Transverse colon (tissue), 4 donors: ENCODE results near the gene SRGN.
"Not testable (repeated sequence)": the region's sequence is repeated elsewhere in the genome, so short reads cannot be mapped to it uniquely, and the experiment has no call there.

ENCODE experiments used
- EP300 ChIP-seq: sonication (generic); formaldehyde crosslinking; IDR thresholded peaks from one replicate; pipeline ENCODE4 v1.6.1; 2017; ENCODE audit warnings: antibody characterized with exemption, low read depth
- POLR2A ChIP-seq: fragments of 450-650 bp; IDR thresholded peaks from one replicate; pipeline ENCODE4 v1.6.1; 2016; ENCODE audit warnings: antibody characterized with exemption, mild to moderate bottlenecking, moderate library complexity
- POLR2AphosphoS5 ChIP-seq, 3 donors: sonication (generic); formaldehyde crosslinking; IDR thresholded peaks; one replicate each; pipeline ENCODE4 v1.6.1; 2016; ENCODE audit warnings: antibody characterized with exemption in 3 of 3
- TF ChIP-seq, protein P1 (sequence below), 5 experiments: fragments of 200-600 bp in 3 of 5; fragments of 450-650 bp in 2 of 5; sonication (generic) in 3 of 5; IDR thresholded peaks; 1 replicate in 2 of 5; 2 replicates in 3 of 5; pipeline ENCODE4 v1.5.1; 2016 to 2017; ENCODE audit warnings: antibody characterized with exemption in 5 of 5, inconsistent platforms in 3 of 5, mild to moderate bottlenecking in 2 of 5, moderate library complexity in 1 of 5

DNA sequence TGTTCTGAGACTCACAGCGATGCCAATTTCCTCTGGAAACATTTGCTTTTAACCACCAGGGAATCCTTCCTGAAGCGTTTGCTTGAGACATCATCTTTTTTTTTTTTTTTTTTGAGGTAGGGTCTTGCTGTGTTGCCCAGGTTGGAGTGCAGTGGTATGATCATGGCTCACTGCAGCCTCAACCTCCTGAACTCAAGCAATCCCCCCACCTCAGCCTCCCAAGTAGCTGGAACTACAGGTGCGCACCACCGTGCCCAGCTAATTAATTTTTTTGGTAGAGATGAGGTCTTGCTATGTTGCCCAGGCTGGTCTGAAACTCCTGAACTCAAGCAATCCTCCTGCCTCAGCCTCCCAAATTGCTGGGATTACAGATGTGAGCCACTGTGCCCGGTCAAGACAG lies 47.0 kb upstream of the SRGN start:
- TF ChIP-seq POLR2AphosphoS5 (IDR thresholded peaks at IDR 0.05); POLR2A; EP300: not testable (repeated sequence)
- TF ChIP-seq, protein P1, sequence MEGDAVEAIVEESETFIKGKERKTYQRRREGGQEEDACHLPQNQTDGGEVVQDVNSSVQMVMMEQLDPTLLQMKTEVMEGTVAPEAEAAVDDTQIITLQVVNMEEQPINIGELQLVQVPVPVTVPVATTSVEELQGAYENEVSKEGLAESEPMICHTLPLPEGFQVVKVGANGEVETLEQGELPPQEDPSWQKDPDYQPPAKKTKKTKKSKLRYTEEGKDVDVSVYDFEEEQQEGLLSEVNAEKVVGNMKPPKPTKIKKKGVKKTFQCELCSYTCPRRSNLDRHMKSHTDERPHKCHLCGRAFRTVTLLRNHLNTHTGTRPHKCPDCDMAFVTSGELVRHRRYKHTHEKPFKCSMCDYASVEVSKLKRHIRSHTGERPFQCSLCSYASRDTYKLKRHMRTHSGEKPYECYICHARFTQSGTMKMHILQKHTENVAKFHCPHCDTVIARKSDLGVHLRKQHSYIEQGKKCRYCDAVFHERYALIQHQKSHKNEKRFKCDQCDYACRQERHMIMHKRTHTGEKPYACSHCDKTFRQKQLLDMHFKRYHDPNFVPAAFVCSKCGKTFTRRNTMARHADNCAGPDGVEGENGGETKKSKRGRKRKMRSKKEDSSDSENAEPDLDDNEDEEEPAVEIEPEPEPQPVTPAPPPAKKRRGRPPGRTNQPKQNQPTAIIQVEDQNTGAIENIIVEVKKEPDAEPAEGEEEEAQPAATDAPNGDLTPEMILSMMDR (IDR thresholded peaks at IDR 0.05): not testable (repeated sequence)
